Measurements from ENCODE around the gene OR5M3. TPM values are rescaled to one million over a fixed set of nuclear protein-coding genes. Genes with fewer than 3 reads are reported as not detected.

The OR5M3 gene
- total and polyA plus RNA-seq, 12 donors: not detected

DNA sequence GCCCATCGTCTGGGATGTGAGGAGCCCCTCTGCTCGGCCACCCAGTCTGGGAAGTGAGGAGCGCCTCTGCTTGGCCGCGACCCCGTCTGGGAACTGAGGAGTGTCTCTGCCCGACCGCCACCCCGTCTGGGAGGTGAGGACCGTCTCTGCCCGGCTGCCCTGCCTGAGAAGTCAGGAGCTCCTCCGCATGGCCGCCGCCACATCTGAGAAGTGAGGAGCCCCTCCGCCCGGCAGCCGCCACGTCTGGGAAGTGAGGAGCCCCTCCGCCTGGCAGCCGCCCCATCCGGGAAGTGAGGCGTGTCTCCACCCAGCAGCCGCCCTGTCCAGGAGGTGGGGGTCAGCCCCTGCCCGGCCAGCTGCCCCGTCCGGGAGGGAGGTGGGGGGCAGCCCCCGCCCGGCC lies 23.9 kb upstream of the OR5M3 start:
- no peaks in the 10 kb centered on the region for H3K4me1 ChIP-seq (replicated peaks in 1 of 2)
- DNase-seq: no peak
- H3K4me3 ChIP-seq: no peak overlapping the region
- TF ChIP-seq, protein P1, sequence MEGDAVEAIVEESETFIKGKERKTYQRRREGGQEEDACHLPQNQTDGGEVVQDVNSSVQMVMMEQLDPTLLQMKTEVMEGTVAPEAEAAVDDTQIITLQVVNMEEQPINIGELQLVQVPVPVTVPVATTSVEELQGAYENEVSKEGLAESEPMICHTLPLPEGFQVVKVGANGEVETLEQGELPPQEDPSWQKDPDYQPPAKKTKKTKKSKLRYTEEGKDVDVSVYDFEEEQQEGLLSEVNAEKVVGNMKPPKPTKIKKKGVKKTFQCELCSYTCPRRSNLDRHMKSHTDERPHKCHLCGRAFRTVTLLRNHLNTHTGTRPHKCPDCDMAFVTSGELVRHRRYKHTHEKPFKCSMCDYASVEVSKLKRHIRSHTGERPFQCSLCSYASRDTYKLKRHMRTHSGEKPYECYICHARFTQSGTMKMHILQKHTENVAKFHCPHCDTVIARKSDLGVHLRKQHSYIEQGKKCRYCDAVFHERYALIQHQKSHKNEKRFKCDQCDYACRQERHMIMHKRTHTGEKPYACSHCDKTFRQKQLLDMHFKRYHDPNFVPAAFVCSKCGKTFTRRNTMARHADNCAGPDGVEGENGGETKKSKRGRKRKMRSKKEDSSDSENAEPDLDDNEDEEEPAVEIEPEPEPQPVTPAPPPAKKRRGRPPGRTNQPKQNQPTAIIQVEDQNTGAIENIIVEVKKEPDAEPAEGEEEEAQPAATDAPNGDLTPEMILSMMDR (IDR thresholded peaks at IDR 0.05): no peak
- TF ChIP-seq POLR2A (IDR thresholded peaks at IDR 0.05): no peak
- H3K27me3 ChIP-seq: no peaks in the 10 kb centered on the region
- H3K9me3 ChIP-seq (replicated peaks in 1 of 3): no peaks in the 10 kb centered on the region
- intact Hi-C loops (cut with DNase I): no loop called here
- WGBS, 4 donors: 93 to 96% (median 96%) methylated on average over 9 to 28 of the region's 28 CpGs; no CpG with 5 or more reads in 1 of the 4 donors
- no peaks in the 10 kb centered on the region for H3K36me3 ChIP-seq (replicated peaks in 1 of 2)
- no peak overlapping the region for H3K27ac ChIP-seq

DNA sequence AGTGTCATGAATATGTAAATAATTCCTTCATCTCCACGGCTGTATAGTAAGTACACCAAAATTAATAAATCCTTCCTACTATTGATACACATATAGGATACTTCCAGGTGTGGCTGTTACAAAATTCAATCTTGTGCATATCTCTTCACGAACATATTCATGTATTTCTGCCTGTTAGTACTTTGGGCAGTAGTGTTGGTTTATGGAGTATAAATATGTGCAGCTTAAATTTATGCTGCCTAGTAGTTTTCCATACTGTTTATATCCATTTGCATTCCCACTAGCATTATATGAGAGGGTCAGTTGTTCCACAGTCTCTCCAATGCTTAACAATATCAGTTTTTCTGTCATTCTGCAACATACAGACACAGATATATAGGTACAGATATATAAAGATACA lies 22.0 kb upstream of the OR5M3 start:
- no peak overlapping the region for H3K27ac ChIP-seq
- no peak overlapping the region for H3K4me3 ChIP-seq
- no peaks in the 10 kb centered on the region for H3K27me3 ChIP-seq
- H3K4me1 ChIP-seq (replicated peaks in 1 of 2): no peaks in the 10 kb centered on the region
- 69 to 77% (median 73%) methylated on average over 2 of the region's 2 CpGs for WGBS, 4 donors
- H3K36me3 ChIP-seq (replicated peaks in 1 of 2): no peaks in the 10 kb centered on the region
- intact Hi-C loops (cut with DNase I): no loop called here
- no peak for TF ChIP-seq POLR2A (IDR thresholded peaks at IDR 0.05)
- TF ChIP-seq, protein P1 (IDR thresholded peaks at IDR 0.05): no peak
- DNase-seq: no peak
- H3K9me3 ChIP-seq (replicated peaks in 1 of 3): no peaks in the 10 kb centered on the region

DNA sequence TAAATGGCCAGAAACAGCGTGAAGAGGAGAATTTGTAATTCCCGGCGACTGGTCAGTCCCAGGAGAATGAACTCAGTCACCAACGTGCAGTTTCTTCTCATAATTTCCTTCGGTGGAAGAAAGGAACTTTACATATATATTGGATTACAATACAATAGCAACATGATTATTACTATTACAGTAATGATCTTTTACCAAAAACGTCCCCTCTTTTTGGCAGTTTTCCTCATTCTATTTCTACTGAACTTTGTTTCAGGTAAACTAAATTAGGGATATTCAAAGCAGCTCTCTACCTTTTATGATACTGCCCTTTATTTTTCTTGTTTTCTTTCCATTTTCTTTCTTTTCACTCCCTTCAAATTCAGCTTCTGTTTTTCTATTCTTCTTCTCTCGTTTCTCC lies 18.1 kb upstream of the OR5M3 start, which contains the start of gene OR5M8:
OR5M8 (minus strand) TSS at position 101 of the 400 bp plus-strand sequence; CDS start at position 101, 0 bp downstream.
- WGBS, 4 donors: 66 to 73% (median 69%) methylated on average over 7 of the region's 7 CpGs
- no peak for DNase-seq
- Histone ChIP-seq H3K36me3 (replicated peaks in 1 of 2) (no peaks in the 10 kb centered on the region), H3K27me3 (no peaks in the 10 kb centered on the region), H3K27ac (no peak within 1 kb of the TSS), H3K4me1 (replicated peaks in 1 of 2) (no peaks in the 10 kb centered on the region), H3K4me3 (no peak within 1 kb of the TSS), H3K9me3 (replicated peaks in 1 of 3) (no peaks in the 10 kb centered on the region)
- TF ChIP-seq POLR2A (IDR thresholded peaks at IDR 0.05): no peak
- TF ChIP-seq, protein P1 (IDR thresholded peaks at IDR 0.05): no peak
- intact Hi-C loops (cut with DNase I): no loop called here

DNA sequence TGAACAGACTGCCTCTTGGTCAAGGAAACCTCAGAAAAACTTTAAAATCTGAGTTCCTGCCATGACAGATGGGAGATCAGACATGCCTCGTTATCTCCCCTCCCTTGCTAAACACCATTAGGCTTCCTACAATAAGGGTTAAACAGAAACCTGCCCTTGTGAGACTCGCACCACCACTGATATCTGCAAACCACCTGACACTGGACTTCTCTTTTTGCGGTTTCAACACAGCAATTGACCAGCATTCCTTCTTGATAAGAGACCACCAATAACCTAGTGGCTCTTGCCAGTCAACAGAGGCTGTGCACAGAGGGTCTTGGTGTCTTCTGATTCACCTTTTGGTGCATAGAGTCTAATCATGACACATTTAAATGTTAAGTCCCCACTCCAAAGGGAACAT lies 13.6 kb upstream of the OR5M3 start:
- Histone ChIP-seq H3K36me3 (replicated peaks in 1 of 2) (no peaks in the 10 kb centered on the region), H3K4me3 (no peak overlapping the region), H3K27me3 (no peaks in the 10 kb centered on the region), H3K4me1 (replicated peaks in 1 of 2) (no peaks in the 10 kb centered on the region), H3K27ac (no peak overlapping the region), H3K9me3 (replicated peaks in 1 of 3) (no peaks in the 10 kb centered on the region)
- DNase-seq: no peak
- 56 to 78% (median 68%) methylated on average over 3 of the region's 3 CpGs for WGBS, 4 donors
- TF ChIP-seq POLR2A (IDR thresholded peaks at IDR 0.05): no peak
- TF ChIP-seq, protein P1 (IDR thresholded peaks at IDR 0.05): no peak
- intact Hi-C loops (cut with DNase I): no loop called here
